ENCODE results near the gene FANCC.

- TF ChIP-seq CTCF (conservative IDR thresholded peaks at IDR 0.05; ENCODE audit: low read depth, low read length) (no peak), EZH2 (IDR thresholded peaks at IDR 0.05; ENCODE audit: borderline replicate concordance, low read depth, low read length, poor library complexity, severe bottlenecking) (no peak)
These were observed 198.9 kb downstream of the FANCC start for GRCh38 chr9:95118596-95118995.
